HEK293T (cell line): ENCODE results near the gene FGFRL1.

Source experiments
- ARNT ChIP-seq: fragments of 450-650 bp; IDR thresholded peaks from 2 replicates; pipeline ENCODE4 v1.6.1; 2017; ENCODE audit warnings: mild to moderate bottlenecking
- BHLHE40 ChIP-seq: fragments of 450-650 bp; IDR thresholded peaks from 2 replicates; pipeline ENCODE4 v1.6.1; 2016; ENCODE audit warnings: mild to moderate bottlenecking, moderate library complexity, borderline replicate concordance
- HDGF ChIP-seq: fragments of 450-650 bp; IDR thresholded peaks from 2 replicates; pipeline ENCODE4 v1.6.1; 2017; ENCODE audit warnings: antibody characterized with exemption, borderline replicate concordance
- SP1 ChIP-seq: fragments of 450-650 bp; IDR thresholded peaks from 2 replicates; pipeline ENCODE4 v1.6.1; 2017
- SUZ12 ChIP-seq: fragments of 450-650 bp; IDR thresholded peaks from 2 replicates; pipeline ENCODE4 v1.6.1; 2016; ENCODE audit warnings: mild to moderate bottlenecking
- TARDBP ChIP-seq: fragments of 450-650 bp; IDR thresholded peaks from 2 replicates; pipeline ENCODE4 v1.6.1; 2016

- TF ChIP-seq ARNT (no peak), TARDBP (no peak), BHLHE40 (no peak), SP1 (no peak), SUZ12 (no peak), HDGF (no peak)
These were observed 26.9 kb upstream of the FGFRL1 start for GRCh38 chr4:984336-985054.
